ENCODE results near the gene DKK2.

GRCh38 chr4:107077192-107077591, 41.1 kb upstream of the DKK2 start:
- TF ChIP-seq ZNF776 (CRISPR knock-in tag; IDR thresholded peaks at IDR 0.05) (no peak), CTCF (CRISPR knock-in tag; IDR thresholded peaks at IDR 0.05) (no peak), ZNF530 (CRISPR knock-in tag; IDR thresholded peaks at IDR 0.05; ENCODE audit: low read depth) (no peak), EP300 (IDR thresholded peaks at IDR 0.05; ENCODE audit: low read depth in 2 of 2, low read length in 2 of 2) (no peak), EP300 (CRISPR knock-in tag; IDR thresholded peaks at IDR 0.05; ENCODE audit: borderline replicate concordance) (no peak), NR2C2 (CRISPR knock-in tag; IDR thresholded peaks at IDR 0.05; ENCODE audit: borderline replicate concordance) (no peak), NFKB2 (CRISPR knock-in tag; IDR thresholded peaks at IDR 0.05; ENCODE audit: borderline replicate concordance) (no peak), CHCHD3 (CRISPR knock-in tag; IDR thresholded peaks at IDR 0.05) (no peak), MAX (IDR thresholded peaks at IDR 0.05) (no peak), HDAC6 (IDR thresholded peaks at IDR 0.05; ENCODE audit: low read depth, low read length) (no peak), GLI4 (CRISPR knock-in tag; IDR thresholded peaks at IDR 0.05; ENCODE audit: borderline replicate concordance) (no peak), ZFP36 (IDR thresholded peaks at IDR 0.05; ENCODE audit: borderline replicate concordance, low read depth, low read length, partially characterized antibody) (no peak)
